Right renal pelvis (tissue), 4 donors: ENCODE measurements around the gene CD79A. TPM values are rescaled to one million over a fixed set of nuclear protein-coding genes. Genes with fewer than 3 reads are reported as not detected.

Experiments used
- DNase-seq, 4 donors: peaks; one replicate each; pipeline ENCODE4 v3.0.0-alpha.2; 2013; ENCODE audit warnings: low read depth in 4 of 4, low spot score in 3 of 4, missing footprints in 1 of 4
- polyA plus RNA-seq, 4 donors: library from polyadenylated mRNA; unstranded; fragments of 120-200 nt; gene quantifications; one replicate each; pipeline ENCODE4 v1.2.1, GENCODE V29; 2013; ENCODE audit not compliant: insufficient read length in 4 of 4

CD79A gene
- polyA plus RNA-seq, 4 donors: 1.0 to 1.4 (median 1.2) TPM

GRCh38 chr19:41883463-41883820 lies 6.4 kb downstream of the CD79A start:
- no peak for DNase-seq

DNA sequence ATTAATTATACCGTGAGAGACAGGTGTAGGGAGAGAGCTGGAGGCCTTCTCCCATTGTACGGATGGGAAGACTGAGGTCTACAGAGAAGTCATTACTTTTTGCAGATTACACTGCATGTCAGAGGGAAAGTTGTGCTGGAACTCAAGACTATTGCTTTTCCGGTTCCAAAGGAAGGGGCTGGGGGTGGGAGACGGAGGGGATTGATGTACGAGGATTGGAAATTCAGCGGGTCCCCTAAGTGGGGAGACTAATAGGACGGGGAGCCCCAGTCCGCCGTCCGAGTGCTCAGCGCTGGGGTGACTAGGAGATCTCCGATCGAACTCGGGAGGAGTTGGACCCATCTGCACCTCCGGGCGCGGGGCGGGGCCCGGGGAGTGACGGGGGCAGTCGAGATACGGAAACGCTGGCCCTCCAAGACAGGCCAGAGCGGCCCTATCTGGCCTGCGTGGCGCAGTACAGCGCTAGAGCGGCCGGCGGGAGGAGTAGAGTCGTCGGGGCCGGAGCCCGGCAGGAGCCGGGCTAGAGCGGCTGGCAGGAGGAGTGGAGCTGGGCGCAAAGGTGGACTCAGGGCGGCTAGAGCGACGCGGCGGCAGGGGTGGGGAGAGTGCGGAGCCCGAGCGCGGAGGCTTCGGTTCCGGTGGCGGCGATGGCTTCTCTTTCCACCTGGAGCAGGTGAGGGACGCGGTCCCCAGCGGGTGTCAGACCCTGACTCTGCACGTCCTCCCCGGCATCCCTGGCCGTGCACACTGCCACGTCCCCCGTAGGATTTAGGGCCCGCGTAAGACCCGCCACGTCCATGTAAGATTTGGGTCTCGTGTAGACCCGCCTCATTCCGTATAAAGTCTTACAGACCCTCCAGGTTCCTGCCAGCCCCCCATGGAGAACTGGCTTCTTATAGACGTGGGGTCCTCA lies 7.0 kb downstream of the CD79A start:
- DNase-seq: peak; percentile 78 to 89 (median 83)

DNA sequence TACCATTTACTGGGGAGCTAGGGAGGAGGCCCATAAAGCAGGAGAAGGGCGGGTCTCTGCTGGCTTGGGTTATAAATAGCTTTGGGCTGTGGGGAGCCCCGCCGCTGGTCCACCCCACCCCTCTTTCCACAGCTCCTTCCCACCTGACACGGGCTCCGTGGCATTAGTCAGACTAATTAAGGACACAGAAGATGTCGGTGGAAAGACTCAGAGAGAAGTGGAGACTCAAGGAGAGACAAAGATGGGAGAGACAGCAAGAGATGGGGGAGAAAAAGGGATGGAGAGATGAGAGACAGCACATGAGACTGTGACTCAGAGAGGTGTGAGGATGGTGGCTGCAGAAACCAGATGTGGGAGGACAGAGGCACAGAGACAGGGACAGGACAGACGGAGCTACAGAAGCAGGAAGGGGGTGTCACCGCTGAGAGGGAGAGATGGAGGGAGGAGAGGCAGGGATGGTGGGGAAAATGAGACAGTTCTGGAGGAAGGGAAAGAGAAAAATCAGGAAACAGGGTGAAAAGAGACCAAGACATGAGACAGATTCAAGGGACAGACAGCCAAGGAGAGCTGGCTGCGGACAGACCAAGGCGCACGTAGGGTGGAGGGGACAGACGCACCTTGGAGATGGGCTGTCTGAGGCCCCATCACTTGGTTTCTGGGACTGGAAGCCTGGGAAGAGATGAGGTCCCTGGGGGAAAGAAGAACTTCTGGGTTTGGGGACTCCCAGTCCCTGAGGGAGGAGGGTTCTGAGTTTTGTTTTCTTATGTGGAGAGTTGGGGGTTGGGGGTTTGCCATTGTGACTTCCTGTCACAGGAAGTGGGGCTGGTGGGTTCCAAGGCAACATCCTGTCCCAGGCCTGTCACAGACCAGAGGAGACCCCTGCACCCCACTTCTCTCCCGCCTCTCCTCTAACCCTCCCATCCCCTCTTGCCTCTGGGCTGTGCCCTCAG lies 10.0 kb downstream of the CD79A start:
- no peak for DNase-seq

- no peak for DNase-seq
Observed at GRCh38 chr19:41887711-41888382, 10.8 kb downstream of the CD79A start.

DNA sequence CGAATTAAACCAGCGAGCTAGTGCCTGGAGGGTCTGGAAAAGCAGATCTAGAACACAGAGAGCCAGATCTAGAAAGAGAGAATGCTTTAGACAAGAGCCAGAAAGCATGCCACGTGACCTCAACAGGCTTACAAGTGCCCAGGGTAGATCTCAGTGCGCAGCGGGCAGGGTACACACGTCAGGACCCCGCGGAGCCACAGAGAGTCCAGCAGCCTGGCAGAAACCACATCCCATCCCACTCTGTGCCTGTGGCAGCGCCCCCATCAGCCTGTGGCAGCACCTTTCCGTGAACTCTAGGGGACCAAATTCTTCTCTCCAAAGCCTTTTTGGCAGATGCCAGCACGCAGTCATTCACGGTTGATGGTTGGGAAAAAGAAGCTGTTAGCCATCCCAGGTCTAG lies 11.8 kb downstream of the CD79A start:
- DNase-seq: no peak

DNA sequence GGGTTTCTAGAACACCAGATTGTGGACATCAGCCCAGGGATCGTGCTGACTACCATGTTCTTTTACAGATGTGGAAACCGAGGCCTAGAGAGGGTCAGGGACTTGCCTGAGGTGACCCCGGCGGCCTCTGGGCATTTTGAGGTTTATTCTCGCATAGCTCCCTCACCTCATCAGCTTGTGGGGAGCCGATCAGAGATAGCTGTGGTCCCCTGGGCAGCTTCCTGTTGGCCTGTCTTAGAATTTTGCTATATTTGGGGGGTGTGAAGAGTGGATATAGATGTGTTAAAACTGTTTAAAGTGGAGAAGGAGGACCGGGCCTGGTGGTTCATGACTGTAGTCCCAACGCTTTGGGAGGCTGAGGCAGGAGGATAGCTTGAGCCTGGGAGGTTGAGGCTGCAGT lies 12.8 kb downstream of the CD79A start:
- DNase-seq: no peak

GRCh38 chr19:41890936-41891335 lies 13.9 kb downstream of the CD79A start:
- DNase-seq: no peak

- DNase-seq: no peak
Observed at GRCh38 chr19:41892173-41892902, 15.3 kb downstream of the CD79A start.

DNA sequence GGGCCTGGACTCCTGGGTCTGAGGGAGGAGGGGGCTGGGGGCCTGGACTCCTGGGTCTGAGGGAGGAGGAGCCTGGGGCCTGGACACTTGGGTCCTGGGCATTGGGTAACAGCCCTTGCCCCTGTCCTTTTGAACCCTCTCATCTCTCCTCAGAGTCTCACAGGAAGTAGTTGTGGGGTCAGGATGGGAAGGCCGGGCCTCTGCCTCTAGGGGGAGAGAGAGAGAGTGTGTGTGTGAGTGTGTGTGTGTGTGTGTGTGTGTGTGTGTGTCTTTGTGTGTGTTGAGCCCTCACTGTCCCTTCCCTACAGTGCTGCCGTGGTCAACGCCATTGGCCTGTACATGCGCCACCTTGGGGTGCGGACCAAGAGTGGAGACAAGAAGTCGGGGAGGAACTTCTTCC lies 16.8 kb downstream of the CD79A start:
- DNase-seq: no peak

DNA sequence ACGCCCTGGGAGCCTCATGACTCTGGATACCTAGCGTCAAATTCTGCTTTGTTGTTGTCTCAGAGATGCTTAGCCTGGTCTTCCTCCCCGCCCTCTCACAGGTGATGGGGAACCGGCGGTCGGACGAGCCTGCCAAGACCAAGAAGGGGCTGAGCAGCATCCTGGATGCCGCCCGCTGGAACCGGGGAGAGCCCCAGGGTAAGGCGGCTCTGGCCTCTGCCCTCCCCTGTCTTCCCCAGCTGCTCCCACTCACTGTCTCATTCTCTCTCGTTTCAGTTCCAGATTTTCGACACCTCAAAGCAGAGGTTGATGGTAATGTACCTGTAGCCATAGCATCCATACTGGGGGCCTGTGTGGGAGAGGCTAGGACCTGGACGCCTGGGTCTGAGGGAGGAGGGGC lies 17.3 kb downstream of the CD79A start:
- no peak for DNase-seq

DNA sequence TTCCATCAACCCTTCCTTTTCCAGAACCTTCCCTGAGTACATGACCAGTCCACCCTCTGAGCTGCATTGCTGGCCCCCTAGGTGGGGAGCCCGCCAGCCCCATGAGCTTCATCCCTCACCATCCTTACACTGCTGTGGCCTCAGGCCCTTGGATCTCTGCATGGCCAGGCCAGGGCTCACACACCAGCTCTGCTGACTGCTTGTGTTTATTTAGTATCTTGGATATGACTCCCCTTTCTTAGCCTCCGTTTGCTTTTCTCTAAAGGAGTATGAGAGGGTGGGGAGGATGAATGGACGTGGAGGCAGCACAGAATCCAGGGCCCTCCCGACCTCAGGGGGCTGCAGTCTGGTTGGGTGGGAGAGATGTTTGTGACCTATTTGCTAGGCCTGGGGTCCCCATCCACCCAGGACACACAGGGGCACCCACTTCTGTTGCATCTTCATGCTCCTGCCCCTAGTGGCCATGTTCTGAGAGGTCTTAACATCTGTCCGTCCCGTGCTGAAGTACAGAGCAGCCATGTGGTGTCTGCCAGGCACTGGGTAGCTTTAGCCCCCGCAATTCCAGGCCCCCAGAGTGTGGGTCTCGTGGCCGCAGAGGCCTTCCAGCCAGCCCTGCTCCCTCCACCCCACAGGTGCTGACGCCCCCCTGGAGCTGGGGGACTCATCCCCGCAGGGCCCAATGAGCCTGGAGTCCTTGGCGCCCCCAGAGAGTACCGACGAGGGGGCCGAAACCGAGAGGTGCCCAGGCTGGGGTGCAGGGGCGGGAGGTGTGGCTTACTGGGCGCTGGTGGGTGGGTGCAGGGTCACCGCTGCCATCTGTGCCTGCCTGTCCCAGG lies 18.9 kb downstream of the CD79A start:
- no peak for DNase-seq

- DNase-seq: no peak
Observed at GRCh38 chr19:41896581-41896942, 19.5 kb downstream of the CD79A start.

DNA sequence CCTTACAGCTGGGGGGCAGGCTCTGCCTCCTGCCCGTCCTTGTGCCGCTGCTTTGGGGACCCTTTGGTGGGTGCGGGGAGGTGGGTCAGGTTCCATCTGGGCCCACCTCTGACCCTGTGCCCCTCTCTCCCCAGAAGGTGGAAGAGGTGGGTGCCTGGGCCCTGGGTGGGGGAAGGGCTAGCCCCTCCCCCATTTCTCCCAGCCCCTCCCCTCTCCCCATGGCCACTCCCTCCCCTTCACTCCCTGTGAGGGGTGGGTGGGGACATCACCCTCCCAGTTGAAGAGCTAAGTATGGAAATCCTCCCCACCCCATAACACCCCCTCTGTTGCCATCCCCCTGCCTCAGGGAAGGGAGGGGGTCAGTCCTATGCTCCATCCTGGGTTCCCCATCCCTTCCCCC lies 20.1 kb downstream of the CD79A start:
- no peak for DNase-seq

DNA sequence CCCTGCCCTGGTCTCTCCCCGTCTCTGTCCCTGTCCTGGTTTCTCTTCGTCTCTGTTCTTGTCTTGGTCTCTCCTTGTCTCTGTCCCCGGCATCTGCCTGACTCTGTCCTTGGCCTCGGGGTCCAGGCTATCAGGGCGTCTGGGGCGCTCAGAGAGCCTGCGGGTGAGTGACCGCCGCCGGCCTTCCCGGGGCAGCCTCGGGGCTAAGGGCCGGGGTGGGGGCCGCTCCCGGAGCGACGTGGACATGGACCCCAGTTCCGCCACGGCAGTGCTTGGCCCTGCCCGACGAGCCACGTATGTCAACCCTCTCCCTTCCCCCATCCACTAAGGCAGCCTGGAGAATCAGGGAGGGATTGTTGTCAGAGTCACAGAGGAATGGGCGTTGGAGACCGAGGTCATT lies 20.7 kb downstream of the CD79A start:
- DNase-seq: no peak

- DNase-seq: no peak
Observed at GRCh38 chr19:41898235-41898634, 21.2 kb downstream of the CD79A start.

DNA sequence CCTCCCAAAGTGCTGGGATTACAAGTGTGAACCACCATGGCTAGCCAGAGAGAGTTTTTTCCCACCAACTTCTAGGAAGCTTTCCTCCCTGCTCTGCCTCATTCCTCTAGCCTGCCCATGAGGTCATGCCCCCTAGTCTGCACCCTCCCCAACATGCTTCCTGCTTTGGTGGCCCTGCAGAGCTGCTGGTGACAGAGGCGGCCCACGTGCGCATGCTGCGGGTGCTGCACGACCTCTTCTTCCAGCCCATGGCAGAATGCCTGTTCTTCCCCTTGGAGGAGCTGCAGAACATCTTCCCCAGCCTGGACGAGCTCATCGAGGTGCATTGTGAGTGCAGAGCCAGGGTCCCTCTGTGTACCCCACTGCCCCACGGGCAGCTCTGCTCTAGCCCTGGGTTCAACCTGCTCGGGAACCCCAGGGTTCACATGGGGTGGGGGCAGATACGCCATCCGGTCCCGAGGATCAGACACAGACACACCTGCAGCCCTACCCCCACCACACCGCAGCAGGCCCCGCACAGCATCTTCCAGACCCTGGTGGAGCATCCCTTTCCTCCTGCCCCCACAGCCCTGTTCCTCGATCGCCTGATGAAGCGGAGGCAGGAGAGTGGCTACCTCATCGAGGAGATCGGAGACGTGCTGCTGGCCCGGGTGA lies 24.8 kb downstream of the CD79A start:
- no peak for DNase-seq

- no peak for DNase-seq
Observed at GRCh38 chr19:41902594-41902993, 25.5 kb downstream of the CD79A start.

DNA sequence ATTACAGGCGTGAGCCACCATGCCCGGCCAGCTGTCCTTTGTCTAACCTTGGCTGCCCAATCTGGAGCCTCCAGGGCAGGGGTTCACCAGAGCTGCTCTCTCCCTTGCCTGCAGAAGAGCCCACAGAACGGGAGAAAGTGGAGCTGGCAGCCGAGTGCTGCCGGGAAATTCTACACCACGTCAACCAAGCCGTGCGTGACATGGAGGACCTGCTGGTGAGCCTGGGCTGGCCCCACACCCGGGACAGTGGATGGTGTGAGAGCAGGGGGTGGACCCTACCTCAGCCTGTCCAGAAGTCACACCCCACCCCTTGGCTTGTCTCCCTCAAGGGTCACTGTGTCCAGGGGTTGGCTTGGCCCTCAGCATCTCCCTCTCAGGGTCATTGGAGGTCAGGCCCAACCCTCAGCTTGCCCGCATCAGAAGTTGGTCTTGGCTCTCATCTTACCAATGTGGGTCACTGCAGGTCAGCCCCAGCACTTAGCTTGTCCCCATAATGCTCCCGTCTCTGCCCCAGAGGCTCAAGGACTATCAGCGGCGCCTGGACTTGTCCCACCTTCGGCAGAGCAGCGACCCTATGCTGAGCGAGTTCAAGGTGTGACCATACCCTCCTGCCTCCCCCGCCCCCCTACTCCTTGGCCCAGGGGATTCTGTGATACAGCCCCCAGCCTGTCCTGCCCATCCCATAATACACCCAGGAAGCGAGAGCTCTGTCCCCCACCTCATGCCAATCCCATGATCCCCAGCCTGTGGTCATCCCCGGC lies 26.3 kb downstream of the CD79A start:
- DNase-seq: no peak
